Right atrium auricular region (tissue), 2 donors: Measurements from ENCODE around the gene HEATR5B. TPM values are rescaled to one million over a fixed set of nuclear protein-coding genes. Genes with fewer than 3 reads are reported as not detected.

Experiments used
- DNase-seq: peaks from one replicate; pipeline ENCODE4 v3.0.0-alpha.2; 2019; ENCODE audit warnings: low spot score
- H3K27ac ChIP-seq, 2 donors: fragments of 200-600 bp; sonication (generic); 1 replicate in 1 of 2; 2 replicates in 1 of 2; pipeline ENCODE4 v1.5.1; 2016 to 2019
- H3K27me3 ChIP-seq, 2 donors: fragments of 200-600 bp; sonication (generic); one replicate each; pipeline versions ENCODE4 v1.5.1 to v1.6.0; 2017 to 2019
- H3K36me3 ChIP-seq: fragments of 200-600 bp; sonication (generic); one replicate; pipeline ENCODE4 v1.5.1; 2016
- H3K4me1 ChIP-seq, 2 donors: fragments of 200-600 bp; sonication (generic); one replicate each; pipeline versions ENCODE4 v1.5.1 to v1.6.0; 2017 to 2019
- H3K4me3 ChIP-seq, 2 donors: fragments of 200-600 bp; sonication (generic); 1 replicate in 1 of 2; 2 replicates in 1 of 2; pipeline ENCODE4 v1.5.1; 2017 to 2019; ENCODE audit warnings: mild to moderate bottlenecking in 1 of 2, moderate library complexity in 1 of 2
- H3K9me3 ChIP-seq, 2 donors: fragments of 200-600 bp; sonication (generic); one replicate each; pipeline ENCODE4 v1.5.1; 2019
- total RNA-seq, 2 donors: library from RNA; depleted of rRNA; stranded (reverse); fragments of >200 nt; gene quantifications; one replicate each; pipeline ENCODE4 v1.1.0, GENCODE V29; 2016
- TF ChIP-seq, protein P1 (sequence below), 2 donors: fragments of 200-600 bp; sonication (generic); IDR thresholded peaks; one replicate each; pipeline ENCODE4 v1.5.1; 2019; ENCODE audit warnings: antibody characterized with exemption in 2 of 2

Gene HEATR5B
- total RNA-seq, 2 donors from 2014 or later, result 16.4 to 17.6 TPM

DNA sequence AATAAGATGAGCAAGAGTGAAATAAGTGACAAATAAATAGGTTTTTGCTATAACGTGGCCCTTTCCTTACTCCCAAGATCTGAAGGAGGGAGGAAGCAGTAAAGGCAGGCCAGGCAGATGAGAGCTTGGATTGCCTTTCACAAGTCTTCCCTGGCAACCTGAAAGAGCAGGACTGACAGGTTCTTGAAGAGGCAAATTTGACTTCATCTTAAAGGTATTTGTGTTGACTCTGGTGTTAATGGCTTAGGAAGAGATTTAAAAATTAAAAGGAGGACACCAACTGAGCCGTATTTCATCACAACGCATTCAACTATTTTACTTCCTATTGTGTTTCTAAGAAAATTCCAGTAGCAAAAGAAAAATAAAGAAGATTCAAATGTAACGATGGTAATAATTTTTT lies 121.1 kb downstream of the HEATR5B start:
- H3K9me3 ChIP-seq, result no peaks in the 10 kb centered on the region
- no peaks in the 10 kb centered on the region for H3K36me3 ChIP-seq
- no peak overlapping the region for H3K27ac ChIP-seq
- no peak overlapping the region for H3K4me3 ChIP-seq
- DNase-seq, result no peak
- H3K4me1 ChIP-seq, result peaks cover 0 to 33% of the 10 kb centered on the region in 2 donors
- TF ChIP-seq, protein P1, sequence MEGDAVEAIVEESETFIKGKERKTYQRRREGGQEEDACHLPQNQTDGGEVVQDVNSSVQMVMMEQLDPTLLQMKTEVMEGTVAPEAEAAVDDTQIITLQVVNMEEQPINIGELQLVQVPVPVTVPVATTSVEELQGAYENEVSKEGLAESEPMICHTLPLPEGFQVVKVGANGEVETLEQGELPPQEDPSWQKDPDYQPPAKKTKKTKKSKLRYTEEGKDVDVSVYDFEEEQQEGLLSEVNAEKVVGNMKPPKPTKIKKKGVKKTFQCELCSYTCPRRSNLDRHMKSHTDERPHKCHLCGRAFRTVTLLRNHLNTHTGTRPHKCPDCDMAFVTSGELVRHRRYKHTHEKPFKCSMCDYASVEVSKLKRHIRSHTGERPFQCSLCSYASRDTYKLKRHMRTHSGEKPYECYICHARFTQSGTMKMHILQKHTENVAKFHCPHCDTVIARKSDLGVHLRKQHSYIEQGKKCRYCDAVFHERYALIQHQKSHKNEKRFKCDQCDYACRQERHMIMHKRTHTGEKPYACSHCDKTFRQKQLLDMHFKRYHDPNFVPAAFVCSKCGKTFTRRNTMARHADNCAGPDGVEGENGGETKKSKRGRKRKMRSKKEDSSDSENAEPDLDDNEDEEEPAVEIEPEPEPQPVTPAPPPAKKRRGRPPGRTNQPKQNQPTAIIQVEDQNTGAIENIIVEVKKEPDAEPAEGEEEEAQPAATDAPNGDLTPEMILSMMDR (IDR thresholded peaks at IDR 0.05), result no peak
- H3K27me3 ChIP-seq, result no peaks in the 10 kb centered on the region

DNA sequence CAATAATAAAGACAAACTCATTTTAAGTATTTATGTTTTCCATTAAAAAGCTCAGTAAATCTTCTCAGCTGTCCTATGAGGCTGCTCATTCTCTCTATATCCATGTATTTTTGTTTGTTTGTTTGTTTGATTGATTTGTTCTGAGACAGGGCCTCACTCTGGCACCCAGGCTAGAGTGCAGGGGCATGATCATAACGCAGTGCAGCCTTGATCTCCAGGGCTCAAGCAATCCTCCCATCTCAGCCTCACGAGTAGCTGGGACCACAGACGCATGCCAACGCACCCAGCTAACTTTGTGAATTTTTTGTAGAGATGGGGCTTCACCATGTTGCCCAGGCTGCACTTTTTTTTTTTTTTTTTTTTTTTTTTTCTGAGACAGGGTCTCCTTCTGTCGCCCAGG lies 123.4 kb downstream of the HEATR5B start:
- no peak for DNase-seq
- peaks cover 0 to 30% of the 10 kb centered on the region in 2 donors for H3K4me1 ChIP-seq
- no peaks in the 10 kb centered on the region for H3K36me3 ChIP-seq
- TF ChIP-seq, protein P1 (IDR thresholded peaks at IDR 0.05), result no peak
- no peaks in the 10 kb centered on the region for H3K9me3 ChIP-seq
- H3K4me3 ChIP-seq, result no peak overlapping the region
- no peaks in the 10 kb centered on the region for H3K27me3 ChIP-seq
- H3K27ac ChIP-seq, result no peak overlapping the region

DNA sequence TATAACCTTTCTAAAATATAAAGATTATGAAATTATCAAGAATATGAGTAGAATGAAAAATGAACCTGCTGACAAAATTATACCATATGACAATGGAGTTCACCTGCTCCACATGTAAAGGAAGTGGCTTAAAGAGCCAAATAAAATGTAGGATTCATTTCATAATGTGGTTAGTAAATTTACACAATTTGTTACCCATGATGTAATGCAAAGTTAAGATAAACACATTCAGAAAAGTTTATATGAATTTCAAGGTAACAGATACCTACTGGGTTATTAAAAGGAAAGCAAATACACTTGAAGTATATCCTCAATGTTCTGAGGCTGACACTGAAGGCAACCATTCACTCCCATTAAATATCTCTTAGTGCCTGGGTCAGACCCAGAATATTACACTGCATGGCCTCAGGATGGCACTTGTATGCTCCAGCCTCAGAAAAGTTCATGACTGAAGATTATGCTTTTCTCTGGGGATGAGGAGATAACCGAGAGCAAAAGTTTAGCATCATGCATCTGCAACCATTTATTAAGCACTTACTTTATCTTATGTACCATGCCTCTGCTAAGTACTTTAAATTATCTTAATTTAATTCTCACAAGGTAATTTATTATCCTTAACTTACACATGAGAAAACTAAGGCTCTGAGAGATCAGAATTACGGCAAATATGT lies 124.0 kb downstream of the HEATR5B start:
- TF ChIP-seq, protein P1 (IDR thresholded peaks at IDR 0.05), result no peak
- Histone ChIP-seq H3K27me3 (no peaks in the 10 kb centered on the region), H3K4me3 (no peak overlapping the region), H3K9me3 (no peaks in the 10 kb centered on the region), H3K4me1 (peaks cover 0 to 28% of the 10 kb centered on the region in 2 donors), H3K36me3 (no peaks in the 10 kb centered on the region), H3K27ac (no peak overlapping the region)
- no peak for DNase-seq

GRCh38 chr2:36954977-36955607 lies 129.1 kb downstream of the HEATR5B start:
- Histone ChIP-seq H3K36me3 (no peaks in the 10 kb centered on the region), H3K4me1 (peaks cover 0 to 33% of the 10 kb centered on the region in 2 donors), H3K27ac (no peak overlapping the region), H3K4me3 (no peak overlapping the region), H3K9me3 (no peaks in the 10 kb centered on the region), H3K27me3 (no peaks in the 10 kb centered on the region)
- DNase-seq, result no peak
- TF ChIP-seq, protein P1 (IDR thresholded peaks at IDR 0.05), result no peak

DNA sequence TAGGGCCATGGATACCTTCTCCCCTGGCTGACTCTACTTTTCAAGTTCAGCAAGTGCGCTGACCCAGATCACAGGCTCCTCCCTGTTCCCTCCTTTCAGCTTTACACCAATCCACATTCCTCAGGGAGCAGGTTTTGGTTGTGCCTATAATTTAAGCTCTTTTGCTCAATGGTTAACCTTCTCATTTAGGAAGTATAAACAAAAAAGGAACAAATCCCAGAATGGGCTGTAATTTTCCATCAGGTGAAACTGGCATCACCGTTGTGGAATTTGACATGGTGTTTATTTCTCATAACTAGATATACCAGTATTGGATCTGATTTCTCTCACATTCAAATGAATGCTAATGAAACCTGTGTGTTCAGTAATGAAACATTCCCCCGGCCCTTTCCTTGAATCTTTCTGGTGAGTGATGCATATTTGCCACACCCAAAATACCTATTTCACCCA lies 131.4 kb downstream of the HEATR5B start:
- Histone ChIP-seq H3K36me3 (no peaks in the 10 kb centered on the region), H3K9me3 (no peaks in the 10 kb centered on the region), H3K27me3 (no peaks in the 10 kb centered on the region), H3K4me1 (peaks cover 0 to 33% of the 10 kb centered on the region in 2 donors), H3K4me3 (no peak overlapping the region), H3K27ac (peak overlapping the region in 1 of 2 donors; percentile 52)
- no peak for DNase-seq
- TF ChIP-seq, protein P1 (IDR thresholded peaks at IDR 0.05), result no peak
